Tibial nerve (tissue), 4 donors: ENCODE results near the gene BMP7.

Source experiments
- CTCF ChIP-seq, 5 experiments: fragments of 200-600 bp in 3 of 5; fragments of 450-650 bp in 2 of 5; sonication (generic) in 3 of 5; IDR thresholded peaks; one replicate each; pipeline ENCODE4 v1.5.1; 2016 to 2019; ENCODE audit warnings: antibody characterized with exemption in 5 of 5, mild to moderate bottlenecking in 3 of 5, moderate library complexity in 2 of 5
- EP300 ChIP-seq, 2 donors: sonication (generic); formaldehyde crosslinking; IDR thresholded peaks; one replicate each; pipeline ENCODE4 v1.6.1; 2017; ENCODE audit warnings: antibody characterized with exemption in 2 of 2, mild to moderate bottlenecking in 1 of 2
- POLR2A ChIP-seq, 2 donors: fragments of 450-650 bp; IDR thresholded peaks; one replicate each; pipeline ENCODE4 v1.6.1; 2017; ENCODE audit warnings: antibody characterized with exemption in 2 of 2, mild to moderate bottlenecking in 2 of 2, moderate library complexity in 2 of 2

- TF ChIP-seq CTCF (IDR thresholded peaks at IDR 0.05) (no peak), POLR2A (IDR thresholded peaks at IDR 0.05) (no peak), EP300 (IDR thresholded peaks at IDR 0.05) (no peak)
Observed at GRCh38 chr20:57283860-57284259, 17.4 kb upstream of the BMP7 start.
